Ascending aorta (tissue), 2 donors: ENCODE measurements around the gene HIVEP3. TPM values are rescaled to one million over a fixed set of nuclear protein-coding genes. Genes with fewer than 3 reads are reported as not detected.

ENCODE experiments used
- DNase-seq, 2 donors: peaks; one replicate each; pipeline ENCODE4 v3.0.0-alpha.2; 2019; ENCODE audit warnings: low spot score in 2 of 2
- H3K27ac ChIP-seq, 2 donors: fragments of 200-600 bp; sonication (generic); one replicate each; pipeline ENCODE4 v1.5.1; 2016 to 2017; ENCODE audit warnings: mild to moderate bottlenecking in 1 of 2
- H3K27me3 ChIP-seq: fragments of 200-600 bp; sonication (generic); one replicate; pipeline ENCODE4 v1.5.1; 2017
- H3K36me3 ChIP-seq, 2 donors: fragments of 200-600 bp; sonication (generic); one replicate each; pipeline ENCODE4 v1.5.1; 2016
- H3K4me1 ChIP-seq, 2 donors: fragments of 200-600 bp; sonication (generic); one replicate each; pipeline ENCODE4 v1.5.1; 2016 to 2017; ENCODE audit warnings: mild to moderate bottlenecking in 1 of 2
- H3K4me3 ChIP-seq, 2 donors: fragments of 200-600 bp; sonication (generic); one replicate each; pipeline ENCODE4 v1.5.1; 2016 to 2017; ENCODE audit warnings: mild to moderate bottlenecking in 1 of 2
- H3K9me3 ChIP-seq, 2 donors: fragments of 200-600 bp; sonication (generic); one replicate each; pipeline ENCODE4 v1.5.1; 2016
- intact Hi-C: fragments of 100-400 bp; cut with DNase I; formaldehyde crosslinking; loops from one replicate; pipeline ENCODE4 v1.15.1; 2023
- total RNA-seq: library from RNA; depleted of rRNA; stranded (reverse); fragments of >200 nt; gene quantifications from one replicate; pipeline ENCODE4 v1.1.0, GENCODE V29; 2016
- TF ChIP-seq, protein P1 (sequence below), 3 experiments: fragments of 200-600 bp in 2 of 3; fragments of 450-650 bp in 1 of 3; sonication (generic) in 2 of 3; IDR thresholded peaks; one replicate each; pipeline ENCODE4 v1.5.1; 2016 to 2019; ENCODE audit warnings: antibody characterized with exemption in 3 of 3, mild to moderate bottlenecking in 1 of 3, moderate library complexity in 1 of 3

The HIVEP3 gene
- total RNA-seq, 1 donor from 2014 or later = 0.32 TPM

DNA sequence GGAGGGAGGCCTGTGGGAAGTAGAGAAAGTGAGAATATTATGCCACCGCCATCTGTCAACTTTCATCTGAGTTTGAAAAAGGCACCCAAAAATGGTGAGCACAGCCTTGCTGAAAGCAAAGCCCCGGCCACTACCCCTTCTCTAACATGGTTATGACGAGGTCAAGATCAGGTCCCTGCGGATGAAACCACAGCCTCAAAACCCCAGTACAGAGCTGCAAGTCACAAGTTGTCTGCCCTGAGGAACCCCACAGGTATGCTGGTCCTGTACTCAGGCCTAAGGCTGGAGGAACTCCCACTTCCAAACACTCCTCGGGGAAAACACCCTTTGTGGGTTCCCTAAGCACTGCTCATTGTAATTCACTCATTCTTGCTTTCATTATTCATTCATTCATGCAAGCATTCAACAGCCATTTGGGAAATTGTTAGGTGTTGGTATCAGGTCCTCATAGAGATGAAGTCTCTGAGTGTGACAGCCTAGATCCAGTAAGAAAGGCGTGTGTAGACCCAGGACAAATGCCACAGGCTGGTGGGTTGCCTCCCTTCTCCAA lies 217.7 kb downstream of the HIVEP3 start:
- H3K4me3 ChIP-seq = no peak overlapping the region
- TF ChIP-seq, protein P1, sequence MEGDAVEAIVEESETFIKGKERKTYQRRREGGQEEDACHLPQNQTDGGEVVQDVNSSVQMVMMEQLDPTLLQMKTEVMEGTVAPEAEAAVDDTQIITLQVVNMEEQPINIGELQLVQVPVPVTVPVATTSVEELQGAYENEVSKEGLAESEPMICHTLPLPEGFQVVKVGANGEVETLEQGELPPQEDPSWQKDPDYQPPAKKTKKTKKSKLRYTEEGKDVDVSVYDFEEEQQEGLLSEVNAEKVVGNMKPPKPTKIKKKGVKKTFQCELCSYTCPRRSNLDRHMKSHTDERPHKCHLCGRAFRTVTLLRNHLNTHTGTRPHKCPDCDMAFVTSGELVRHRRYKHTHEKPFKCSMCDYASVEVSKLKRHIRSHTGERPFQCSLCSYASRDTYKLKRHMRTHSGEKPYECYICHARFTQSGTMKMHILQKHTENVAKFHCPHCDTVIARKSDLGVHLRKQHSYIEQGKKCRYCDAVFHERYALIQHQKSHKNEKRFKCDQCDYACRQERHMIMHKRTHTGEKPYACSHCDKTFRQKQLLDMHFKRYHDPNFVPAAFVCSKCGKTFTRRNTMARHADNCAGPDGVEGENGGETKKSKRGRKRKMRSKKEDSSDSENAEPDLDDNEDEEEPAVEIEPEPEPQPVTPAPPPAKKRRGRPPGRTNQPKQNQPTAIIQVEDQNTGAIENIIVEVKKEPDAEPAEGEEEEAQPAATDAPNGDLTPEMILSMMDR (IDR thresholded peaks at IDR 0.05) = no peak
- H3K27ac ChIP-seq = no peak overlapping the region
- H3K27me3 ChIP-seq = no peaks in the 10 kb centered on the region
- no peaks in the 10 kb centered on the region for H3K36me3 ChIP-seq
- H3K4me1 ChIP-seq = no peaks in the 10 kb centered on the region
- DNase-seq = no peak
- intact Hi-C loops = no loop called here
- H3K9me3 ChIP-seq = no peaks in the 10 kb centered on the region

- TF ChIP-seq, protein P1 (IDR thresholded peaks at IDR 0.05) = no peak
- Histone ChIP-seq H3K9me3 (no peaks in the 10 kb centered on the region), H3K27ac (no peak overlapping the region), H3K4me3 (no peak overlapping the region), H3K36me3 (no peaks in the 10 kb centered on the region), H3K4me1 (no peaks in the 10 kb centered on the region), H3K27me3 (no peaks in the 10 kb centered on the region)
- no peak for DNase-seq
- intact Hi-C loops = no loop called here
These were observed 218.1 kb downstream of the HIVEP3 start for GRCh38 chr1:41700581-41700980.

GRCh38 chr1:41699861-41700248 lies 218.9 kb downstream of the HIVEP3 start:
- Histone ChIP-seq H3K27ac (no peak overlapping the region), H3K36me3 (no peaks in the 10 kb centered on the region), H3K27me3 (no peaks in the 10 kb centered on the region), H3K9me3 (no peaks in the 10 kb centered on the region), H3K4me3 (no peak overlapping the region), H3K4me1 (no peaks in the 10 kb centered on the region)
- no peak for DNase-seq
- TF ChIP-seq, protein P1 (IDR thresholded peaks at IDR 0.05) = no peak
- intact Hi-C loops = no loop called here

DNA sequence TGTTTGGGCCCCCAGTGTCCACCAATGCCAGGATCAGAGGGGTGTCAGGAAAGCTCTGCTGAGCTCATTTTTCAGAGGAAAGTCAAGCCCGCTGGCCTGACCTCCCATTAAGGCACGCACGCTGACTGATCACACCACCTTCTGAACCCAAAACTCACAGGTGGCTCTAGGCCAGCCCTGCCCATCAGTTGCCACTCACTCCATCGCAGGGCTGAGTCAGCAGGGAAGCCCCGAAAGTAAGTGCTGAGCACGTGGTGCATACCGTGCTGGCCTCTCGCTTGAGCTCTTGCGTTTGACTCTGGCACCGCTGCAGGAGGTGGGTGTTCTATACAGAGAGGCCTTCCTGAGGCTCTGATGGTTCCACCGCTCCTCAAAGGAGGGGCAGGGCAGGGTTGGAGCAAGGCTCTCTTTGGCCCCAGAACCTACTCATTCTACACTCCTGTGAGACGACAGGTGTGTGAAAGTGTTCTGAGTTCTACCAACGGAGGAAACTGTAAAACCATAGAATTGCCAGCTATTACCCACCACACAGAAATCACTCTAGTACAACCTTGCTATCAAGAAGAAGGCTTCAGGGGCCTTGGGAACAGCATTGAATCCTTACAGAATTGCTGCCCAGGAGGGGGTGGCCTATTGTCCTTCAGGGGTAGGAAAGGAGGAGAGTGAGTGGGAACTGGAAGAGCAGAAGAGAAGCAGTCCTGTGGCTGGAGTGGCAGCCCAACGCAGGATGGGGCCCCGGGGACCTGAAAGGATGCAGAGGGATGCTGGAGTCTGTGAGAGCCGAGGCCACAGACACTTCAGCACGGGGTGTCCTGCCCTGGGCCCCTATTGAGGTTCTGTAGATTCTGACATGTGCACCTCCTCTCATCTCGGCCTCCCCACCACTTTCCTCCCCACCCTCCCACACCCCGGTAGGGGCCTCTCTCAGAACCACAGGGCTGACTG lies 219.5 kb downstream of the HIVEP3 start:
- no peak for DNase-seq
- no peaks in the 10 kb centered on the region for H3K27me3 ChIP-seq
- H3K4me1 ChIP-seq = no peaks in the 10 kb centered on the region
- no peak overlapping the region for H3K4me3 ChIP-seq
- H3K9me3 ChIP-seq = no peaks in the 10 kb centered on the region
- intact Hi-C loops = no loop called here
- H3K36me3 ChIP-seq = no peaks in the 10 kb centered on the region
- TF ChIP-seq, protein P1 (IDR thresholded peaks at IDR 0.05) = no peak
- no peak overlapping the region for H3K27ac ChIP-seq

GRCh38 chr1:41696381-41696780 lies 222.3 kb downstream of the HIVEP3 start:
- Histone ChIP-seq H3K27me3 (no peaks in the 10 kb centered on the region), H3K36me3 (no peaks in the 10 kb centered on the region), H3K4me3 (no peak overlapping the region), H3K4me1 (no peaks in the 10 kb centered on the region), H3K27ac (no peak overlapping the region), H3K9me3 (no peaks in the 10 kb centered on the region)
- TF ChIP-seq, protein P1 (IDR thresholded peaks at IDR 0.05) = no peak
- no peak for DNase-seq
- intact Hi-C loops = no loop called here
